Activated naive CD4-positive, alpha-beta T cell (primary cell): ENCODE measurements around the gene ERC2.

Experiments
- DNase-seq, 4 experiments: peaks; one replicate each; lab custom pipeline; 2025; lab: John Stamatoyannopoulos, UW

The ERC2 gene

GRCh38 chr3:55716044-55716443 is 752.2 kb downstream of the ERC2 start:
- no peak for DNase-seq

DNA sequence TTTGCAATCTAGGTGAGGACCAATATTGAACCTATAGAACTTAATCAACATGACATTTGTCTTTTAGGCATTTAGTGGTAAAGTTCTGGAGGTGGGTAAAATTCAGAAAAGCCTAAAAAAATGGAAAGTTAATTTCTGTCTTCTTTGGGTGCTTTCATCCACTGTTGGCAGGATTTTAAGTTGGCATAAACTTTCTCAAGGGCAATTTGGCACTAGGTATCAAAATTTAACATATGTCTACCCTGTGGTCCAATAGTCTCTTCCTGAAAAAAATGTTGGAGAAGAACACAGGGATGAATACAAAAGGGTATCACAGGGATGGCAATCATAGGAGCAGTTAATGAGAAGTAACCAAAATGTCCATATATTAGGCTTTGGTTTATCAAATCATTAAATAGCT is 754.2 kb downstream of the ERC2 start:
- DNase-seq, result no peak

DNA sequence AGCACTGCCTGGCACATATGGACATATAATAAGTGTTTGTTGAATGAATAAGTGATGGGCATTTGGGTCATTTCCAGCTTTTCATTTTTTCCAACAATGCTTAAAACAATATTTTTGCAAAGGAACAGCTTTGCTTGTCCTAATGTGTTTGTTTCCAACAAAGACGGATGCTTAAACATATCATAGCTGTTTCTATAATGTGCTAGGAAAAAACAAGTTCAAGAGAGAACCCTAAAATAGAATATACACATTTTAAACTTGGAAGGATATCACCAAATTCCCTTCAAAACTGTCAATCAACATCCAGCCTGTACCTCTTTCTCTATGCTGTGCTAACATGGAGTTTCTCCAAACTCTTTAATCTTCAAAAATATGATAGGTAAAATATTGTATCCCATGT is 756.6 kb downstream of the ERC2 start:
- DNase-seq, result no peak

DNA sequence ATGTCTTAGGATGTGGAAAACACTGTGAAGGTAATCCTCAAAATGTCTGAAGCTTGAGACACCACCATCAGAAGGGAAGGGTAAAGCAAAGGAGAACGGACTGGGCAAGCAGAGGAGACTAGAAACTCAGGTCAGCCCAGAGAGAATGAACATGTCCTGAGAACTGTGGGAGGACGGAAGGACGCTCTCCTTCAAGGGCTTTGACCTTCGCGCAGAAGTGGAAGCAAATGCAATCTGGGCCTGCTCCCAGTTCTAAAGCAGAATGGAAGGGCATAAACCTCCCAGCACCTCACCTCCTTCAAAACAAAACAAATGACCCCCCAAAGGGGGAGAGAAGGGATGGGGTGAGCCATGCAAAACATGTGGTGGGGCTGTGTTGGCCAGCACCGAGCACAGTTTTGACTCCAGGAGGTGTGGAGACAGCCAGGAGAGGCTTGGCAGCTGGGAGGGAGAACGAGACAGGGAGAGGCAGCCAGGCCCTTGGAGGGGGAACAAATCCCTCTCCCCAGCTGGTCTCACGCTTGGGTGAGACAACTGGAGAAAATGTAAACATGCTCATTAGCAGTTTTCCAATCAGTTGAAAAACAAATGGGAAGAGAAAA is 758.8 kb downstream of the ERC2 start:
- no peak for DNase-seq

GRCh38 chr3:55708921-55709320 is 759.3 kb downstream of the ERC2 start:
- no peak for DNase-seq

- DNase-seq, result no peak
These were observed 760.0 kb downstream of the ERC2 start for GRCh38 chr3:55708242-55708641.

DNA sequence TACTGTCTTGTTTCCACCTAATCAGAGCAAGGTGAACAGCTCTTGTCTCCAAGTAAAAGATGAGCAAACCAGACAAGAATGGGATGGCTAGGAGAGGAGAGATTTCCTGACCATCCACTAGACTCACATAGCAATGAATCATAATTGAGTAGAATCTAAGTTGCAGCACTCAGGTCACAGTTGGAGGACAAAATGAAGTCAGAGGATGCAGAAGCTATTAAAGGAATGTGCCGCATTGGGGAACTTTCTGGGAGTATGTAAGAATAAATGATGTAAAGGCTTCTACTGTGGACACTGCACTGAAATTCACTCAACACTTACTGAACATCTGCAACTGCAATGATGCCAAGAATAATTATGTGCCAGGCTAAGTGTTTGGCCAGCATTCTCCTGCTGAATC is 763.7 kb downstream of the ERC2 start:
- DNase-seq, result no peak

DNA sequence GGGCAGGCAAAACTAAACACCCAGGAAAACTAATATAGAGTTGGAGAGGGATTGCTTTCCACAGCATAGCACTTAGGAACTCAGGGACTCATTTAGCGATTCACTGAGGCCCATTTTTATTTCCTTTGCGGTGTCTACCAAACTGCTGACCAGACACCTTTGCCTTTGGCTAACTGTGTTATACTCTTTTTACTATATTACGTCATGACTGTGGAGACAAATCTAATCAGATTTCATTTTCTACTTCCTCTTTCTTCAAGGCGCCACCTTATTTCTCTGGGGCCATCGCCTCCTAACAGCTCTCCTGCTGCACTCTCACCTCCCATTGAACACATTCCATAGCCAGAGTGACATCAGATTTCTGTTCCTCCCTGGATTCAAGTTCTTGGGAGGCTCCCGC is 765.4 kb downstream of the ERC2 start:
- DNase-seq, result no peak

DNA sequence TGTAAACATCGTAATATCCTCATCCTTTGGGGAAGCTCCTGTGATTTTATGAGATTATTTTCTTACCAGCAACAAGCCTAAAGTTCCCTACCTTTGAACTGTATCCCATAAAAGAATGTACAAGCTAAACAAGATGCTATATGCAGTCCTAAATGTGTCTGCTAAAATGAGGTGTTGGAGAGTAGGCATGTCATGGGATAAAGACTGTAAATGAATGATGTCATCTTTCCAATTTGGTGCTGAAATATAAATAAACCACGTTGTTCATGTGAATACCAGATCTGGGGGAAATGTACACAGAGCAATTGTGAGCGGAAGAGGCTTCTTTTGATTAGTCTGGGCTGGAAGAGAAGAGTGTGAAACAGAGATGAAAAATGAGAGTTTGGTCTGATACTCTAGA is 766.3 kb downstream of the ERC2 start:
- DNase-seq, result no peak

DNA sequence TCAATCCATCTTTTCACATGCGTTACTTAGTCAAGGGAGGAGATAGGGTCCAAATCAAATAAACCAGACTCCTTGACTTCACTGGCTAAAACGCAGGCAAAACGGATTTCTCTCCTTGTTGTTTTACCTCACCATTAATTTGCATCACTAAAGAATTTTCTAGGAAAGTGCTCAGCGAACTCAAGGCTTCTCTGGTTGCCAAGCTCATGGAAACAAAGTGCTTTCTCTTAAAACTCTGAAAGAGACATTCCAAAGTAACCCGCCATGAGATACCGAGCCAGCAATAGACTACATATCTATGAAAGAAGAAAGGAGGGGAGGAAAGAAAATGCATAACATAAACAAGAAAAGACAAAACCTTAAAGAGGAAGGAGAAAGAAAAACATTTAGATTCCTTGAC is 769.4 kb downstream of the ERC2 start:
- no peak for DNase-seq

DNA sequence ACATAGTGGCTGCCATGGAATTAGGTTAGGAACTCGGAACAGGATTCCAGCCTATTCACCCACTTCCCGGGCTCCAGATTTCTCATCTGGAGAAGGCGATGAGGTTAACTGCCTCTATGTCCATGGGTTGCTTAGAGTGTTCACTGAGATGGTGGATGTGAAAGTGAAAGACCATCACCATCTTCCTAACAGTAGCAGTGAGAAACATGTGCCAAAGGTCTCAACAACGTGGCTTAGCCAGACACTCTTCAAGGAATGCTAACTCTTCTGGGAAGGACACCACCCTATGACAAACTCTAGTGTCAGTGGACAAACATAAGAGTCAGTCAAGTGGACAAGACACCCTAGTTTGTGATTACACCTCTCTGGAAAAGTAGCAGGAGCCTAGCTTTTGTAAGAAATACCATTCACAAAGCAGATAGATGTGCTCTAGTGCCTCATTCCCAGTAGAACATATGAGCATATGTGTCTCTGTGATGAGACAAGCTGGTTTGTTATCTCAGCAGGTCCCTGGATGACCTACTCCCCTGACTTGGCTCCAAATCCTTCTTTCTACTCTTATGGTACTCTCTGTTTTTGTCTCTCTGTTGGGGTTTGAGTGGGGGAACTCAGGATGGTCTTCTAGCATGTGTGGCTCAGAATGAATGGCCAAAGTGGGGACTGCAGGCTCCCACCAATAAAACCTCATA is 770.9 kb downstream of the ERC2 start:
- DNase-seq, result no peak

DNA sequence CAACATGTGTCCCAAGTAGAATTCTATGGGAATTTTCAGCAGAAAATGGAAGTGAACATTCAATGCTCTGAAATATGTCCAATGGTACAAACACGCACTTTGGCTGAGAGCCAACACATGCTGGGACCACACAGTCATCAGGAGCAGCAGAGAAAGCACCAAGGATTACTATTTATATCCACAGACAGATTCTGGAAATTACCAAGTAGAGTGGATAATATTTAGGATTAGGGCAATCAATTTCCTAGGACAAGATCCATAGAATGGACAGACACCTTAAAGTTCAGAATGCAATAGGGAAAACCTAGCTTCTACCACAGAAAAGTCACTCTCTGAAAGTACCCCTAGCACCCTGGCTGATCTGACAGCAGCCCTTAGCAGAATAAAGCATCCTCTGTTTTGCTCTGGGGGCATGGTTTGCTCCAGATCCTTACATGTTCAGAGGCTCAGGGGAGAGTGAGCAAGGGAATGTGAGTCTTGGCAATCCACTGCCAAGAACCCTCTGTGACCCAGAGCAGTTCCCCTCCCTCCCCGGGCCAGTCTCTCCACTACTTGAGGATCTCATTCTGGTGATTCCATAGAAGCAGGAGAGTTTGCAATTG is 775.2 kb downstream of the ERC2 start:
- no peak for DNase-seq

GRCh38 chr3:55692295-55692956 is 775.8 kb downstream of the ERC2 start:
- no peak for DNase-seq

DNA sequence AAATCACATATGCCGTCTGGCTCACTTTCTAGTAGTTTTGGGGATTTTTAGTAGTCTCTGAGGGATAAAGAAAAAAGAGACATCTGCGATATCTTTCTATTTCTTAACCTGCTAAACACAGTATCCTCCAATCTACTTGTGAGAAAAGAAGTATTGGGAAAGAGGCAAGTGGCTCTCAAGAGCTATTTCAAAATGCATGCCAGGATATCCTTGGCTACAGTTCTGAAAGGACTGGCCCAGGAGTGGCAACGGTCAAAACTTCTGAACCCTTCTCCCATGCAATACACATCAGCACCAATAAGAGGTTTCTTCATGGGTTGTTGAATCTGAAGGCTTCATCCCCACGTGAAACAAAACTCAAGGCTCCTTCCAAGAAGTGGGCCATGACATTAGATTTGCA is 777.1 kb downstream of the ERC2 start:
- DNase-seq, result no peak

- no peak for DNase-seq
These were observed 777.5 kb downstream of the ERC2 start for GRCh38 chr3:55690726-55691125.

DNA sequence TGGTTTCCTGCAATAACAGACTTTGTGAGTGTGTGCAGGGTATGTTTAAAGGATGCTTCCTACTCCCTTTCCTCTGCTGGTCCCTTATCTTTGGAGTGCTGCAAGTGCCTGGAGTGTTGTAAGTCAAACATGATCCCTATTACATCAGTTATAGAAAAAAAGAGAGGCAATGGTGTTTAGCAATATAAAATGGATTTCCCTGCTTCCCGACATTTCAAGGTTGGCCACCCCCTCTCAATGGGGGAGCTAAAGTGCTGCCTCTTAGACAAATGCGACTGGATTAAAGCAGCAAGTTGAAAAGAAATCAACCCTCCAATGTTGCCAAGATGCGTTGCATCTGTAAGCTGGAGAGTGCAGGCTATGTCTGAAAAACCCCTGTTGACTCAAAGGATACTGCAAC is 778.1 kb downstream of the ERC2 start:
- no peak for DNase-seq

DNA sequence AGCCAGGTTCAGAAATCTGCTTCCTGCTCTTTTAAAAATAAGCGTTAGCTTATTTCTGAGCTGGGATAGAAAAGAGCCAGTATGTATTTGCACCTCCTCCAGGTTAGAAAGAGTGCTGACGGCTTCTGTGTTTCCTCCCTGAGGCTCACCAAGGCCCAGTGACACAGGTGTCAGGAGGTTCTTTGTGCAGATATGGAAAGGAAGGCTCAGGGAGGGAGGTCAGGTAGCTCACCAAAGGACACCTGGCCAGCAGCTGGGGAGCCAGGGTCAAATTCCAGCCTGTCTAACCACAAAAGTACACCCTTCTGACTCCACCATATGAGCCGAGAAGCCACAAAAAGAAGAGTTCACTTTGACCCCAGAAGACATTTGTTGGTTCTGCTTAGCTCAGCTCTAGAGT is 780.1 kb downstream of the ERC2 start:
- DNase-seq, result no peak

DNA sequence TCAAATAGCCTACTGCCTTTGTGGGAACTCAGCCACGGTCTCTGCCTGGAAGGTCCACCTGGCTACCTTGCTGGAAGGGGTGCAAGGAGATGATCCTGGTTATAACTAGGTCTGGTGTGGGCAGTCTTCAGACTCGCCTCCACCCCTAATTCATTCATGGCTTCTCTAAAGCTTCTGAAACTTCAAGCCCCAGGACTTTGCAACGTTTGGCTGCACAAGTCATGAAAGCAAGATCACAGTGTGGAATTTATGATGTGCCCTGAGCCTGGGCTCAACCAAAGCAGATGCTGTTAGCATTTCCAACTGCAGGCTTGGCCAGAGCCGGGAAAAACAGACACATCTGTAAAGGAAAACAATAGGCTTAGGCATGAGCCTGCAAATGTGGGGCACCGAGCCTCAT is 780.7 kb downstream of the ERC2 start:
- DNase-seq, result no peak

- DNase-seq, result no peak
These were observed 781.6 kb downstream of the ERC2 start for GRCh38 chr3:55686426-55687254.

- DNase-seq, result no peak
These were observed 784.5 kb downstream of the ERC2 start for GRCh38 chr3:55683666-55684270.

DNA sequence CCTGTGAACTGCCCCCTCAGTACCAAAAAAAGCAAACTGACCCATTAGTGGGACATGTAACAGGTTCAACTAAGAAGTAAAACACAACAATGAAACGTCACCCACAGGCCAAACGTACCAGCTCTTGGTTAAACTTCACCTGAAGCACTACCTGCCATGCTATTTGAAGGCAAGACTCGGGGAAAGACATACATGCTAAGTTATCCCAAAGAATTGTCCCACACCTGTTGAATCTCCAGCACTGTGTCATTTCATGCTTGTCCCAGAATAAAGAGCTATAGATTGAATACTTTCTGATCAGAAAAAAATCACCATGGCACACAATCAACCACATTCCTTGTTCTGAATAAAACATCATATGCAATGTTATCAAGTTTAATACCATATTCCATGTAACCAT is 785.8 kb downstream of the ERC2 start:
- DNase-seq, result no peak
